DOHH2 (cell line): ENCODE data around the gene TTK.

Source experiments
- CTCF ChIP-seq: fragments of 200-600 bp; sonication (generic); IDR thresholded peaks from one replicate; pipeline ENCODE4 v1.5.1; 2014; ENCODE audit warnings: antibody characterized with exemption, mild to moderate bottlenecking, low read depth, low read length; ENCODE audit not compliant: poor library complexity, severe bottlenecking
- EZH2phosphoT487 ChIP-seq: fragments of 200-600 bp; sonication (generic); IDR thresholded peaks from 2 replicates; pipeline ENCODE4 v1.6.1; 2017; ENCODE audit warnings: borderline replicate concordance, mild to moderate bottlenecking, antibody characterized with exemption, low read length, moderate library complexity, mixed read lengths

GRCh38 chr6:80020381-80021120, 16.1 kb downstream of the TTK start:
- TF ChIP-seq CTCF (no peak), EZH2phosphoT487 (no peak)
